Measurements from ENCODE around the gene ZBTB20. TPM values are rescaled to one million over a fixed set of nuclear protein-coding genes. Genes with fewer than 3 reads are reported as not detected.

The ZBTB20 gene
- total RNA-seq, 1 experiment from 2014 or later = 26.5 TPM

- Histone ChIP-seq H3K4me1 (replicated peaks; ENCODE audit: insufficient read depth) (no peaks in the 10 kb centered on the region), H4K20me1 (ENCODE audit: insufficient read depth) (no peaks in the 10 kb centered on the region; the same call in 1 of the 2 replicates), H3K9me2 (ENCODE audit: insufficient read depth) (no peaks in the 10 kb centered on the region), H3K27ac (no peak overlapping the region), H3K9me3 (ENCODE audit: insufficient read depth, low read depth) (no peaks in the 10 kb centered on the region), H3K79me2 (ENCODE audit: low read depth) (no peaks in the 10 kb centered on the region), H3K36me3 (ENCODE audit: low read depth) (no peaks in the 10 kb centered on the region), H2AFZ (no peak overlapping the region), H3K27me3 (ENCODE audit: insufficient read depth, low read depth) (no peaks in the 10 kb centered on the region), H3K4me2 (no peak overlapping the region), H3K4me3 (no peak overlapping the region), H3F3A (ENCODE audit: insufficient read depth, low read depth) (no peaks in the 10 kb centered on the region)
- ChIA-PET POLR2A (ENCODE audit: unreplicated experiment) (no interaction called here), CTCF (no interaction called here)
- no TSS peak for BruUV-seq (replicated peaks)
- DNase-seq = no peak
- intact Hi-C loops (cut with micrococcal nuclease; ENCODE audit: unreplicated experiment) = no loop called here
- TF ChIP-seq EZH2 (IDR thresholded peaks at IDR 0.05; ENCODE audit: low read depth) = no peak
- TF ChIP-seq CTCF (conservative IDR thresholded peaks at IDR 0.05) = no peak
These were observed 680.8 kb downstream of the ZBTB20 start for GRCh38 chr3:114466251-114466650.

GRCh38 chr3:114464548-114464947, 682.5 kb downstream of the ZBTB20 start:
- Histone ChIP-seq H2AFZ (no peak overlapping the region), H3K79me2 (ENCODE audit: low read depth) (no peaks in the 10 kb centered on the region), H3K4me2 (no peak overlapping the region), H4K20me1 (ENCODE audit: insufficient read depth) (no peaks in the 10 kb centered on the region), H3K36me3 (ENCODE audit: low read depth) (no peaks in the 10 kb centered on the region), H3K27me3 (ENCODE audit: insufficient read depth, low read depth) (no peaks in the 10 kb centered on the region), H3K4me1 (replicated peaks; ENCODE audit: insufficient read depth) (no peaks in the 10 kb centered on the region), H3K4me3 (no peak overlapping the region), H3K9me2 (ENCODE audit: insufficient read depth) (no peaks in the 10 kb centered on the region), H3K9me3 (ENCODE audit: insufficient read depth, low read depth) (no peaks in the 10 kb centered on the region), H3K27ac (no peak overlapping the region), H3F3A (ENCODE audit: insufficient read depth, low read depth) (no peaks in the 10 kb centered on the region)
- POLR2A ChIA-PET (ENCODE audit: unreplicated experiment) = no interaction called here
- BruUV-seq (replicated peaks) = no TSS peak
- intact Hi-C loops (cut with micrococcal nuclease; ENCODE audit: unreplicated experiment) = no loop called here
- CTCF ChIA-PET = no interaction called here
- DNase-seq = no peak
- TF ChIP-seq EZH2 (IDR thresholded peaks at IDR 0.05; ENCODE audit: low read depth) (no peak), CTCF (conservative IDR thresholded peaks at IDR 0.05) (no peak)

- Histone ChIP-seq H2AFZ (no peak overlapping the region), H4K20me1 (ENCODE audit: insufficient read depth) (0 out of 2 replicates have a peak, but pooled peaks cover 3% of the 10 kb centered on the region), H3K9me2 (ENCODE audit: insufficient read depth) (no peaks in the 10 kb centered on the region), H3K4me1 (replicated peaks; ENCODE audit: insufficient read depth) (no peaks in the 10 kb centered on the region), H3K27me3 (ENCODE audit: insufficient read depth, low read depth) (no peaks in the 10 kb centered on the region), H3K36me3 (ENCODE audit: low read depth) (no peaks in the 10 kb centered on the region), H3K9me3 (ENCODE audit: insufficient read depth, low read depth) (no peaks in the 10 kb centered on the region), H3F3A (ENCODE audit: insufficient read depth, low read depth) (no peaks in the 10 kb centered on the region), H3K27ac (no peak overlapping the region), H3K79me2 (ENCODE audit: low read depth) (no peaks in the 10 kb centered on the region), H3K4me3 (no peak overlapping the region), H3K4me2 (no peak overlapping the region)
- no TSS peak for BruUV-seq (replicated peaks)
- intact Hi-C loops (cut with micrococcal nuclease; ENCODE audit: unreplicated experiment) = no loop called here
- TF ChIP-seq EZH2 (IDR thresholded peaks at IDR 0.05; ENCODE audit: low read depth) (no peak), CTCF (conservative IDR thresholded peaks at IDR 0.05) (no peak)
- DNase-seq = no peak
- ChIA-PET CTCF (no interaction called here), POLR2A (ENCODE audit: unreplicated experiment) (no interaction called here)
These were observed 684.3 kb downstream of the ZBTB20 start for GRCh38 chr3:114462750-114463149.

Data from PC-9 (cell line).